Fibroblast of lung (primary cell): Measurements from ENCODE around the gene RARG.

Experiments used
- EZH2 ChIP-seq: IDR thresholded peaks from 2 replicates; pipeline ENCODE4 v1.5.1; 2012; ENCODE audit warnings: low read length, control low read depth, mild to moderate bottlenecking; ENCODE audit errors: missing control alignments
- TF ChIP-seq, protein P1 (sequence below), 2 donors: IDR thresholded peaks in 1 of 2; conservative IDR thresholded peaks in 1 of 2; 1 replicate in 1 of 2; 2 replicates in 1 of 2; pipeline ENCODE4 v1.5.1; 2011 to 2012; ENCODE audit warnings: low read length in 2 of 2, control low read depth in 1 of 2, inconsistent platforms in 1 of 2, low read depth in 1 of 2, mild to moderate bottlenecking in 1 of 2

DNA sequence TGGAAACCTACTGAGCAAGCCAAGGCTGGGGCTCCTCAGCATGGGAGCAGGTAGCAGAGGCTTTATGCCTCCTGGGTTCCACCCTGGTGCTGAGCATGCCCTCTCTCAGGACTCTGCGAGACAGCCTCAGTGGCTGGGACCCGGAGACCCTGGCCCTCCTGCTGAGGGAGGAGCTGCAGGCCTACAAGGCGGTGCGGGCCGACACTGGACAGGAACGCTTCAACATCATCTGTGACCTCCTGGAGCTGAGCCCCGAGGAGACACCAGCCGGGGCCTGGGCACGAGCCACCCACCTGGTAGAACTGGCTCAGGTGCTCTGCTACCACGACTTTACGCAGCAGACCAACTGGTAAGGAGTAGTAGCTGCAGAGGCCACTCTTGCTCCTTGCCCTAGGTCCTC lies 44.5 kb upstream of the RARG start:
- TF ChIP-seq, protein P1, sequence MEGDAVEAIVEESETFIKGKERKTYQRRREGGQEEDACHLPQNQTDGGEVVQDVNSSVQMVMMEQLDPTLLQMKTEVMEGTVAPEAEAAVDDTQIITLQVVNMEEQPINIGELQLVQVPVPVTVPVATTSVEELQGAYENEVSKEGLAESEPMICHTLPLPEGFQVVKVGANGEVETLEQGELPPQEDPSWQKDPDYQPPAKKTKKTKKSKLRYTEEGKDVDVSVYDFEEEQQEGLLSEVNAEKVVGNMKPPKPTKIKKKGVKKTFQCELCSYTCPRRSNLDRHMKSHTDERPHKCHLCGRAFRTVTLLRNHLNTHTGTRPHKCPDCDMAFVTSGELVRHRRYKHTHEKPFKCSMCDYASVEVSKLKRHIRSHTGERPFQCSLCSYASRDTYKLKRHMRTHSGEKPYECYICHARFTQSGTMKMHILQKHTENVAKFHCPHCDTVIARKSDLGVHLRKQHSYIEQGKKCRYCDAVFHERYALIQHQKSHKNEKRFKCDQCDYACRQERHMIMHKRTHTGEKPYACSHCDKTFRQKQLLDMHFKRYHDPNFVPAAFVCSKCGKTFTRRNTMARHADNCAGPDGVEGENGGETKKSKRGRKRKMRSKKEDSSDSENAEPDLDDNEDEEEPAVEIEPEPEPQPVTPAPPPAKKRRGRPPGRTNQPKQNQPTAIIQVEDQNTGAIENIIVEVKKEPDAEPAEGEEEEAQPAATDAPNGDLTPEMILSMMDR (conservative IDR thresholded peaks at IDR 0.05 in 1 of 2, IDR thresholded peaks at IDR 0.05 in 1 of 2; ENCODE audit: low read depth in 1 of 2, low read length in 2 of 2), result no peak
- TF ChIP-seq EZH2, result no peak
